GM21367 (cell line): ENCODE results near the gene PELI2.

Experiments used
- ATAC-seq: cut with Tn5 transposase; IDR thresholded peaks from one replicate; pipeline ENCODE4 v1.9.1; 2021; ENCODE audit not compliant: unreplicated experiment

The PELI2 gene, protein sequence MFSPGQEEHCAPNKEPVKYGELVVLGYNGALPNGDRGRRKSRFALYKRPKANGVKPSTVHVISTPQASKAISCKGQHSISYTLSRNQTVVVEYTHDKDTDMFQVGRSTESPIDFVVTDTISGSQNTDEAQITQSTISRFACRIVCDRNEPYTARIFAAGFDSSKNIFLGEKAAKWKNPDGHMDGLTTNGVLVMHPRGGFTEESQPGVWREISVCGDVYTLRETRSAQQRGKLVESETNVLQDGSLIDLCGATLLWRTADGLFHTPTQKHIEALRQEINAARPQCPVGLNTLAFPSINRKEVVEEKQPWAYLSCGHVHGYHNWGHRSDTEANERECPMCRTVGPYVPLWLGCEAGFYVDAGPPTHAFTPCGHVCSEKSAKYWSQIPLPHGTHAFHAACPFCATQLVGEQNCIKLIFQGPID

DNA sequence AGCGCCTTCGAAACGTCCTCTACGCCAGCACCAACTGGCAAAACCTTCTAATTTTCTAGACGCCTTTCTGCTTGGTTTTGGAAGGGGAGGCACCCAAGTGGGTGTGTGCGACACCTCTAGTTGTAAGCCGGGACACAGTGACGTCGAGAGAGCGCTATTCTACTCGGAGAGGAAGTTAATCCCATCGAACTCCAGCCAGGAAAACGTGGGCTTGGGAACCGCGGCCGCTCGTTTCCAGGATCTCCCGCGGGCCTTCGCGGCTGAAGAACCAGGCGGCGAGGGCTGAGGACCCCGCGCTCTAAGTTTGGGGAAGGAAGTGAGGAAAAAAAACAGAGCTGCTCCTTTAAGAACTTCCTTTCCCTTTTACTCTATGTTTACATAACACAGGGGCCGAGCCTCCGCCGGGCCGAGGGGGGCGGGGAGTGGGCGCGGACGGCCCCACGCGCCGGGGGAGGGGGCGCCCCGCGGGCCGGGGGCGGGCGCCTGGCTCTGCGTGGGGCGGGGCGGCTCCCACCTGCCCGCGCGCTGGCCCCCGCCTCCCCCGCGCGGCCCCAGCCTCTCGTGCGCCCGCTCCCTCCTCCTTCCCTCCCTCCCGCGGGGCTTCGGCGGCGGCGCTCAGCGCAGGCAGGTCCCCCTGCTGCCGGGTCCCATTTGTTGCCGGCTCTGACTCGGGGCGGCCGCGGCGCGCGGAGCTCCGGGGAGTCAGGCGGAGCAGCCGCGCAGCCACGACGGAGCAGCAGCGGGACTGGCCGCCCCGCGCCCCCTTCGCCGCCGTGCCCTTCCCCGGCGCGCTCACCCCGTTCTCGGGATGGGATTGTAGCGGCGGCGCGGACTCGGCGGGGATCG lies at the start of gene PELI2:
PELI2 (plus strand) TSS at position 647 of the 846 bp plus-strand sequence. CDS start 250 bp downstream, outside the sequence.
- ATAC-seq = peak; percentile 65

DNA sequence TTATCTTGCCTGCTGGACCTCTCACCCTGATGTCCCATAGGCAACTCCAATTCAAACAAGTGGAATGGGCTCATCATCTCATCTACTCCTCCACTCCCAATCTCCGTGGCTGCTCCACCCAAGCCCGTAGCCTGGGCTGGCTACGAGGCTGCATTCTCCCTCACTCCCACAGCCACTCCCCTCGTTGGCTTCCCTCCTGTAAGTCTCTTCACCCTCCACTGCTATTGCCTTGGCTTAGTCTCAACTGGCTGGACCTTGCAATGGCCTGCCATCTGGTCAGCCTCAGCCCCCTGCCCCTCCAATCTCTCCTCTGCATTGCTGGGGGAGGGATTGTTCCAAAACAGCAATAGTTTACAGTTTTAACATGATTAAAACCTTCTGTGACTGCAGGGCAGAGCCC lies 44.4 kb upstream of the PELI2 start:
- no peak for ATAC-seq

DNA sequence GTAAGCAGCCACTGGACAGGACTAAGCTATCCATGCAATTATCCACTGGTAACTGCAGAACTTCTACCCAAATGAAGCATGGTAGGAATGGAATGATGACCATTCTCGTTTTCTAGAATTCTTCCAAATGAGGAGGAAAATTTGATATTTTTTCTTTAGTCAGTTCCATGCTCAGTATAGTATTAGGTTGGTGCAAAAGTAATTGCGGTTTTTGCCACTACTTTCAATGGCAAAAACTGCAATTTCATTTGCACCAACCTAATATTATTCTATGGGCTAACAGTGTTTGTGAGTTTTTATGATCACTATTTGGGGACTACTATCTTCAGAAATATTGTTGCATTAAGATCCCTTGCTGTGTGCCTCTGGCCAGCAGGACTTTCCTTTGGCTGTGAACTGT lies 42.9 kb upstream of the PELI2 start:
- no peak for ATAC-seq

DNA sequence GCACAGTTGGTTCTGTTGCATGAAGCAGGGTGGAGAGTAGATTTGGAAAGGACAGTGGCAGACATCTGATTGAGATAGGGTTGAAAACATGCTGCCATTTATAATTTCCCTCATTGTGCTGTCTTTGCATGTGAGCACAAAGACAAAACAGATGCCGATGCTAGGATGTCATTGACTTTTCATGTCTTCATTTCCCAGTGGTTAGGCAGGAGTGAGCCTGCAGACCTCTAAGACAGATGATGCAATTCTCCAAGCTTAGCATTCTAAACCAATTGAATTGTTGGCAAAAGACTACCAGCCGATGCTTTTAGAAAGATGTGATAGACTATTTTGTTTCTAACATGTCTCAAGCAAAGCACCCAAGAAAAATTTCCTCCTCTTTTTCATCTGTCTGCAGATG lies 37.1 kb upstream of the PELI2 start:
- ATAC-seq = no peak

DNA sequence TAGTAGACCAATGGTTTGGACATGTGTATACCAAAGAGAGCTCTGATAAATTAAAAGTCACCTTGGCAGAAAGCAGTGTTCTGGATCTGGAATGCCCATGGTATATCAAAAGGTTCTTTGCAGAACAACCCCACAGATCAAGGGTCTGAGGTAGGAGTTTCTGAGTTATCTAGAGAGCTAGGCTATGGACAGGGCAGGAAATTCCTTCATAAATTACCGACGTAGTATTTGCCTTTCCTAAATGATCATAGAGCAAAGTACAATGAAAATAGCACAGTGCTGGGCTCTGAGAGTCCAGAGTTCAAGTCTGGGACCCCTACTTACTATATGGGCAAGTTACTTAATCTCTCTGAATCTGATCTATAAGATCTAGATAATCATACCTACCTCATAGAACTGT lies 35.3 kb upstream of the PELI2 start:
- no peak for ATAC-seq

DNA sequence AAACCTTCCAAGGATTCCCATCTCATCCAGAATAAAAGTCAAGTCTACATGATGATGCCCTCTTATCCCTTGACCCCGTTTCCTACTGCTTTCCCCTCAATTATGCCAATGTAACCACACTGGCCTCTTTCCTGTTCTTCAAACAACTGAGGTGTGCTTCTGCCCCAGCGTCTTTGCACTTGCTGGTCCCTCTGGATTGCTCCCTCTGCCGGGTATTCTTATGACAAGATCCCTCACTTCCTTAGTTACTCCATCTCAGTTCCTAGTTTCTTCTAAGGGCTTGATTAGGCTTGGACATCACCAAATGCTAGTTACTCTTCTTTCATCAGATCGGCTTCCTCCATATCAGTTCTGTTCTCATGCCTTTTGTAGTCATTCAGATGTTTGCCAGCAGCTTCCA lies 32.7 kb upstream of the PELI2 start:
- ATAC-seq = no peak

DNA sequence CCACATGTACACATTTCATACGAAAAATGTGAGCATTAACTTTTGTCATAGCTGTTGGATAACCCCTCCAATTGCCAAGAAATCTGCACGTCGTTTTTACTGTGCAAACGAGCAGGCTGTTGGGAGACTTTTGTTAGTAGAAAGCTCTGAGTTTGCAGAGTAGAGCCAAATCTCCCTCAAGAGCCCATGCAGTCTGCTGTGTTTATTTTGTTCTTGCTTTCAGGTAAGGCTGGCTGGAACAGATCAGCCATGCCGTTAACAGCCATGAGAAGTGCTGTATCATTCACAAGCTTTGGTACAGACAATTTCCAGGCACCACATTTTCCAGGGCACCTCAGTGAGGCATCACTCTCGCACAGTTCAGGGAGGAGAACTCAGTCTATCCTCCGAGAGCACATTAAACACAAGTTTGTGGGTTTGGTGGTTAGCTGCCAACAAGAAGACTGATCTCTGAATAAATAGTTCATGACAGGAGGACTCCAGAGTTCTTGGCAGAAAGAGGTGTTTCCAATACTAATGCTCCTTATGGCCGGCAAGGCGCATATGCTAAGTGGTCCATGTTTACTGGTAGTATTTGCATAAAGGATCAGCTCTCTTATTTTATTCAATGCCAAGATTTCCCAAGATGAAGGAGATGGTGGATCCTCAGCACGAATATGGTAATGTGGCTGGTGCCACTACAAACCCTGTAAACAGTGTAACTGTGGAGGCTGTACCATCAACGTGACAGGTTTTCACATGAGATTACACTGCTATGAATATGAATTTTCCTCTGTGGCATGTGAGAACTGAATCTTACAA lies 30.3 kb upstream of the PELI2 start:
- no peak for ATAC-seq

DNA sequence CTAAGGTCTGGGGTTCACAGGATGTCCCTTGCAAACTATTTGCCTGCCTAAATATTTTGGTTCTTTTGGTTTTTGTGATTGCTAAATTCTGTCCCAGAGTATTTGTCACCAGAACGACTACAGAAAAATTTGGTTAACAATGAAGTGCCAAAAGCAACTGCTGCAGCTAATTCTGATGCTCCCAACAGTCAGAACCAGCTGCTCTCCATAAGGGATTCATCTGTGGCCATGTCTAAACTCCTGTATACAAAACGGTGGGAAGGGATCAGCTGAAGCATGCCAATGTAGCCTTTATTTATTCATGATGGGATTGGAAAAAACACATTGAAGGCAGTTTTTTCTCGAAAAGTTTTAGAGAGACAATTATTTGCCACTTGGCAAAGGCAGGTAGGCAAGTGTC lies 29.3 kb upstream of the PELI2 start:
- ATAC-seq = no peak

DNA sequence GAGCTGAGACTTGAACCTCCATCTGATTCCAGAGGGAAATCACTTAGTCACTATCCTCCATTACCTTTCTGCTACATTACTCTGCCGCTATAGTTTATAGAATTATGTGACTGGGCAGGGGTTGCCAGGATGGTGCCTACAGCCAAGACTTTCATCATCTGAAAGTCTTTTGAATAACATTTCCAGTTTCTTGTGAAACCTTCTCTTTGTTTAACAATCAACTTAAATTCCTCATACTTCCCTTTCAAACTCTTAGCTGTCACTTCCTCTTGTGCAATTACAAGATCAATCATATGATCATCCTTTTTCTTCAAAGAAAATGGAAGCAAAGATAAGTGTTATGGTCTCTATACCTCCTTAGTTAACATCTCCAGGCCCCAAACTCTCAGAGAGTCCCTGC lies 25.4 kb upstream of the PELI2 start:
- no peak for ATAC-seq

DNA sequence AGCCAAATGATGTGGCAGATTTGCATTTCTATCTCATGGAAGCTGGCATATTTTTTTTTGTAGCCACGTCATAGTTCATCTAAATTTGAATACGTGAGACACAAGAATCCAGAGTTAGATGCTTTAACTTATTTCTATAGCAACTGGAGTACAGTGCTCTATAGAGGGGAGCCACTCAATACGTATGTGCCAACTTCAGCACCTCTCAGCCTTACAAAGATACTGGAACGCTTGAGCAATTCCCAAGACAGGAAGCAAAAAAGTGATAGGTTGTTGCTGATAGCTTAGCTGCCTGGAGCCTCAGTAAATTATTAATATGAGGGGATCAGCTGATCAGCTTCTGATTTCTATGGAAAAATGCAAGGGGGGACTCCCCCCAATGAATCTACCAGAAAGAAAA lies 24.1 kb upstream of the PELI2 start:
- no peak for ATAC-seq

DNA sequence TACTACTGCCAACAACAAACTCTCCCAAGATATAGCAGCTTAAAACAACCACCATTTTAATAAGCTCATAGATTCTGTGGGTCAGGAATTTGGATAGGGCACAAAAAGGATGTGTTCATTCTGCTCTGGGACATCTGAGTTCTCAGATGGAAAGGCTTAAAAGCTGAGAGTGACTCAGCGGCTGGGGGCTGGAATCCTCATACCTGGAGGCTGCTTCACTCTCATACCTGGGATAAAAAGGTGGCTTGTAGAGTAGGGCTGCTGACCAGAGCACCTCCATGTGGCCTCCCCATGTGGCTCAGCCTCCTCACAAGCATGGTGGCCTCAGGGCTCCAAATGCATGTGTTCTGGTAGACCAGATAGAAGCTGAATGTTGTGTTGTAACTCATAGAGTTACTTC lies 20.2 kb upstream of the PELI2 start:
- no peak for ATAC-seq

DNA sequence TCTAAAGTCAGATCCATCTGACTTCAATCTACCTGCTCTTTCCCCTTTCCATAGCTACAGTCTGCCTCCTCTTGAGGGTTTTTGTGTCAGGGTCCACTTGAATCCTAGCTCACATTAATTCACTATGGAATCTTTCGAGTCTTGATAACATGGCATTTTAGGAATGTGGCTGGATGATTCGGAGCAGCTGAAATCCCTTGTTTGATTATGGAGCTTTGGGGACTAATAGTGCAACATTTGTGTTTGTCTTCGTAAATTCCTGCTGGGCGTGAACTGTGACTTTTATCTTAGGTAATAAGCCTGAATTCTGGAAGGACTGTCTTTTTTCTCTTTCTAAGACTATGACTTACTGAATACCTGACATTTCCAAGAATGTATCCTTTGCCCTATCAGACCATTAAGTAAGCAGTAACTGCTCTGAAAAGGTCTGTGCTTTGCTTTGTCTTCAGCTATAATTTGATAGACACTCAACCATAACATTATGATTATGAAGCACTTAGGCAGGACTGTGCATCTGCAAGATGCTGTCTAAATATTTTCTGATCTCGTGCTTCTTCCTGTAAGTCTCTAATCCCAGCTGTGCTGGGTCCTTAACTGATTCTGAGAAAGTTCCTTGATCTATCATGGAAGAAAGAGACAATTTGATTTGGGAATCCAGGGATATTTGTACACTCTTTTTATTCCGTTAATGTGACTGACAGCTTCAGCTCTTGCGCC lies 19.0 kb upstream of the PELI2 start:
- ATAC-seq = no peak

DNA sequence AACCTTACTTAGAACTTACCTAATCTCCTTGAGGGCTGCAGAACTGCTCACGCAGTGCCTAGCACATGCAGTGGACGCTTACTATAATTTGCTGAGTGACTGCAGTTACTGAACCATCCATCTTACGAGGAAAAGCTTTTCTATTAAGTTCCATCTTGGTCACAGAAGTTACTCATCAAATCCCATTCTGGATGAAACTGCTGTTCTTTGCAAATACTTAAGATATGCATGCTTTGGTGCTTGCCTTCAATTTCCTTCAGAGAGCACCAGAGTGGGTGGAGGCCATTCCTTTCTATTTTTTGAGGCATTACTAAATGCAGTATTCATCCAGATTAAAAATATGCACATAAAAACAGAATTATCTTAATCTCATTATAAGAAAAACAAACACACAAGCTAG lies 17.7 kb upstream of the PELI2 start:
- ATAC-seq = no peak

DNA sequence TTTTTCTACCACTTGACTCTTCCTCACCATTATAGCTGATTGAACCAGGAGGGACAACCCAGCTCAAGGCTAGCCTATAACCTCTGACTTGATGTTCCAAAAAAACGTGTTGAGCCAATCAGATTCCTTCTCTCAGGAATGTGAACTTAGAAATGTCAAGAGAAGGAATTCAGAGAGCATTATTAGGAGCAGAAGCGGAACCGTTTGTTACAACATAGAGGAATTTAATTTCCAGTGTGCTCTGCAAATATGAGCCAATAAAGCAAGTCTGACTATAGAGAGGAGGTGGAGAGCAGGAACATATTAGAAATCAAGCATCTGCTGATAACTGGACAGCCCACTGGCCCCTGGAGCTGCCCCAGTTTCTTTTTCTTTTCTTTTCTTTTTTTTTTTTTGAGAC lies 15.3 kb upstream of the PELI2 start:
- no peak for ATAC-seq

DNA sequence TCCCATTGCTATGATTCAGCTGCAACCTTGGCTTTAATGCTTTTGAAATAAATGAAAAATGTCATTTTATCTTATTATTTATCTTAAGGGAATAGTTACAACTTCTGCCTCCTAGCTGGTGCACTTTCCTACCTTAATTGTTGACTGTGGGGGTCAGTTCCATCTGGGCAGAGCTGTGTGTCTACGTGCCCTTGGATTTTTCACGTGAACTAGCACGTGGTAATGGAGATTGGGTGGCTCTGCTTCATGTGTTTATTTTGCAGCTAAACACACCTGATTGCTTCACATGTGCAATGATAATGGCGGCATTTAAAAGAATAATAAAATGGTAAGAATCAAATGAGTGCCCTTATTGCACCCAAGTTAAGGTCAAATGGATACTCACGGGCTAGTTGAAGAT lies 10.6 kb upstream of the PELI2 start:
- ATAC-seq = no peak

DNA sequence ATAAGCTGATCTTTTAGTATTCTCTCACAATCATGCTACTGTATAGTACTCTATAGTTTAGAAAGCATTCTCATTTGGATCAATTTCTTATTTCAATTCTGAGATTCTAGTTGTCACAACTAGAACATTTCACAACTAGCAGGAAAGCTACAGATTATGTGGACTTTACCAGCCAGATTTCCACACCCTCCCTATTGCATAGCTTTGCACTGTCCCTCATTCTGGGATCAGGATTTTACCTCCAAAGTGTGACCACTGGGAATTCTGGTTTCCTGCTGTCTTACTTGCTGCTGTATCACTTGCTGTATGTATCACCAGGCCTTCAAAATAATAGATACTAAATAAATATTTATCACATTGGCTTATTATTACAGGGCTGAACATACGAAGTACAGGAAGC lies 10.2 kb upstream of the PELI2 start:
- ATAC-seq = no peak

DNA sequence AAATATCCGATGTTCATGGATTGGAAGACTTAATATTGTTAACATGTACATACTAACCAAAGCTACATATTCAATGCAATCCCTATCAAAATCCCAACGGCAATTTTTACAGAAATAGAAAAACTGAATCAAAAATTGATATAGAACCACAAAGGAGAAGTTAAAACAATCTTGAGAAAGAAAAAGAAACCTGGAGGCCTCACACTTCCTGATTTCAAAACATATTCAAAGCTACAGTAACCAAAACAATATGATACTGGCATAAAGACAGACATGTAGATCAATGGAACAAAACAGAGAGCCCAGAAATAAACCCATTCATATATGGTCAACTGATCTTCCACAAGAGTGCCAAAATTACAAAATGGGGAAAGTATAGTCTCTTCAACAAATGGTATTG lies 5.4 kb upstream of the PELI2 start:
- ATAC-seq = no peak

DNA sequence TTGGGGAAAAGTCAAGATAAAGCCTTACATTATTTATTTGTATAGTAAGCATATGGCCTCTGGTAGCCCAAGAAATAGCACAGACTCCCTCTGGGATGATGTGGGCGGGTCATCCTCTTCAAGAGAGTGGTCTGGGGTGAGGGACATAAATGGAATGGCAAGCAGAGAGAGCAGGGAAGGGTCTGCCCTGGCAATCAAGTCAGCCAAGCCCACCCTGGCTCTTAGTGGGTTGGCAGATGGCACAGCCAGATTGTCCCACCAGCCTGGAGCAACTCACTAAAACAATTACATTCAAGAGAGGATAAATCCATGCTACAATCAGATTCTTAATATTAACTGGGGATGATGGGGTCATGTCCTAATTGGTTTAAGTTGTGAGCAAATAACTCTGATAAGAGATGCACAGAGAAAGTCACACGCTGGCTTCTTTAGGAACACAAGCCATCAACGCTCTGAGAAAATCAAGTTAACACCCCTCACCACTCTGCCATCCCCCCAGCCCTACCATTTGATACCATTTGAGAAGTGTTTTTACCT lies 2.8 kb upstream of the PELI2 start:
- no peak for ATAC-seq

DNA sequence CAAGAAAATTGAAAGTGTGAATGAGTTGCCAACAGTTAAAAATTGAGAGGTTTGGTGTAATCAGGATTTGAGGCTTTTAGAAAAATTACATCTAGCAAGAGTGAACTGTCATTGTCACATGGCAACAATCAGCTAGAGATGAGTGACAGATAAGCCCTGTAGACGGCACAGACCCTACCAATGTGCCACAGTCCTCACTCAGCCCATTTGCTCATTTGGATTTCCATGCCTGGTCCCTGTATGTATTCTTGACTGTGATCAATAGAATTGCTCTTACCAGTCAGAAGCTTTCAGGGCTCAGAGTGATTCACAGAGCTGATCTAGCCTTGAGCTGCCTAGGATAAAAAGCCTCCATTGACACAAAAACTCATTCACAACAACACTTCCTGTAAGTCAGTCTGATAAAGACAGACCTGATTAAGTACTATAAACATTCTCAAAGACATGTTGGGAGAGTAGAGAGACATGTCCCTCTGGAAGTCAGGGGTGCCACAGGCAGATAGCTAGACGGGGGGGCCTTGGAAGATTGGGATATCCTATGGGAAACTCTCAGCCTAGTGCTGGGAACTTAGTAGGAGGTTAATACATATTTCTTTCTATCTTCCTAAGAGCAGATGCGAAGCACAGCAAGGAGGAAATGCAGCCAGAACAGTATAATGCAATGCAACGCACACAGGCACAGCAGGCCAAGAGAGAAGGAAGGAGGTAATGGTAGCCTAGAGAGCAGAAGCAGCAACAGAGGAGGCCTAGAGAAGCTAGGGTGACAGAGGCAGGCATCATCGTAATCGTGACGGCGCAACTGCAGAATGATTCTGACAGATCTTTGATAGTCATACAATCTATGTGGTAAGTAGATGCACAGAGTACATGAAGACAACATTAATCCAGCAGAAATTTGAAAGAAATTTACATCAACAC lies 2.0 kb upstream of the PELI2 start:
- ATAC-seq = no peak
